SK-N-SH (cell line): ENCODE results near the gene HDDC2.

Source experiments
- POLR2AphosphoS5 ChIP-seq: IDR thresholded peaks from 2 replicates; pipeline ENCODE4 v1.6.1; 2012; ENCODE audit warnings: low read depth, low read length
- TF ChIP-seq, protein P1 (sequence below): fragments of 200-600 bp; sonication (generic); IDR thresholded peaks from 2 replicates; pipeline ENCODE4 v1.6.1; 2017; ENCODE audit warnings: antibody characterized with exemption, mild to moderate bottlenecking, moderate library complexity
- TF ChIP-seq, protein P2 (sequence below): IDR thresholded peaks from 2 replicates; pipeline ENCODE4 v1.4.0; 2012; ENCODE audit warnings: low read depth, borderline replicate concordance

DNA sequence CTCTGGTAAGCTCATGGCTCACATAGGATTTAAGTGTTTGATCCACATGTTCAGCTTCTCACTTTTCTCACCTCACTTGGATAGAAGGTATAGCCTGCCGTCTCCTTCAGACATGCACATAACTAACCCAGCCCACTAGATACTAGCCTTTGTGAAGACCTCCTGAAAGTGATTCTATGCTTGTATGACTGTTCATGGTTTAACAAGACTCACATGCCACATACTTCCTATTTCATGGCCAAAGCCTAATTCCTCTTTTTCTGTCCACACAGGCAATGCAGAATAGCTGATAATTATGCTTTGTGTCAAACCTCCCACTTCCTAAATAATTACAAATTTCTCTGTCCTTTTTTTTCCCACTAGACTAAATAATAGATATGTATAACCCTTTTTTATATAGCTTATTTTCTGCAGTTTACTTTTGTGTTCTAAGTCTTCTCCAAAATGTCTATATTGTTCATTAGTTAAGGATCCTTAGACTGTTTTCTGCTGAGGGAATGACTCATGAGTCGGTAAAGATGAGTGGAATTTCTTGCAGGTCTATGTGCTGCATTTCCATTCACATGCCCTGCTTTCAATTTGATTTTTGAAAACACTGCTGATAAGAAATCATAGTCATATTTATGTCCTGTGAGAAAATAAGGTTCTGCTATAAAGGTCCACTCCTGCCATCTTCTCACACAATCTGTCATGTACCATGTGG, 43.0 kb downstream of the HDDC2 start:
- TF ChIP-seq, protein P1, sequence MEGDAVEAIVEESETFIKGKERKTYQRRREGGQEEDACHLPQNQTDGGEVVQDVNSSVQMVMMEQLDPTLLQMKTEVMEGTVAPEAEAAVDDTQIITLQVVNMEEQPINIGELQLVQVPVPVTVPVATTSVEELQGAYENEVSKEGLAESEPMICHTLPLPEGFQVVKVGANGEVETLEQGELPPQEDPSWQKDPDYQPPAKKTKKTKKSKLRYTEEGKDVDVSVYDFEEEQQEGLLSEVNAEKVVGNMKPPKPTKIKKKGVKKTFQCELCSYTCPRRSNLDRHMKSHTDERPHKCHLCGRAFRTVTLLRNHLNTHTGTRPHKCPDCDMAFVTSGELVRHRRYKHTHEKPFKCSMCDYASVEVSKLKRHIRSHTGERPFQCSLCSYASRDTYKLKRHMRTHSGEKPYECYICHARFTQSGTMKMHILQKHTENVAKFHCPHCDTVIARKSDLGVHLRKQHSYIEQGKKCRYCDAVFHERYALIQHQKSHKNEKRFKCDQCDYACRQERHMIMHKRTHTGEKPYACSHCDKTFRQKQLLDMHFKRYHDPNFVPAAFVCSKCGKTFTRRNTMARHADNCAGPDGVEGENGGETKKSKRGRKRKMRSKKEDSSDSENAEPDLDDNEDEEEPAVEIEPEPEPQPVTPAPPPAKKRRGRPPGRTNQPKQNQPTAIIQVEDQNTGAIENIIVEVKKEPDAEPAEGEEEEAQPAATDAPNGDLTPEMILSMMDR: no peak
- no peak for TF ChIP-seq POLR2AphosphoS5
- TF ChIP-seq, protein P2, sequence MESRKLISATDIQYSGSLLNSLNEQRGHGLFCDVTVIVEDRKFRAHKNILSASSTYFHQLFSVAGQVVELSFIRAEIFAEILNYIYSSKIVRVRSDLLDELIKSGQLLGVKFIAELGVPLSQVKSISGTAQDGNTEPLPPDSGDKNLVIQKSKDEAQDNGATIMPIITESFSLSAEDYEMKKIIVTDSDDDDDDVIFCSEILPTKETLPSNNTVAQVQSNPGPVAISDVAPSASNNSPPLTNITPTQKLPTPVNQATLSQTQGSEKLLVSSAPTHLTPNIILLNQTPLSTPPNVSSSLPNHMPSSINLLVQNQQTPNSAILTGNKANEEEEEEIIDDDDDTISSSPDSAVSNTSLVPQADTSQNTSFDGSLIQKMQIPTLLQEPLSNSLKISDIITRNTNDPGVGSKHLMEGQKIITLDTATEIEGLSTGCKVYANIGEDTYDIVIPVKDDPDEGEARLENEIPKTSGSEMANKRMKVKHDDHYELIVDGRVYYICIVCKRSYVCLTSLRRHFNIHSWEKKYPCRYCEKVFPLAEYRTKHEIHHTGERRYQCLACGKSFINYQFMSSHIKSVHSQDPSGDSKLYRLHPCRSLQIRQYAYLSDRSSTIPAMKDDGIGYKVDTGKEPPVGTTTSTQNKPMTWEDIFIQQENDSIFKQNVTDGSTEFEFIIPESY: no peak
